AG09309 (cell line): ENCODE results near the gene KYAT1.
A peak's percentile ranks its signal among the peaks of the same experiment; 100 is the strongest.

Experiments used
- DNase-seq: peaks from one replicate; pipeline ENCODE4 v3.0.0-alpha.2; 2010; ENCODE audit warnings: low read depth
- H3K4me3 ChIP-seq: 2 replicates; pipeline ENCODE4 v1.5.1; 2011; ENCODE audit warnings: mild to moderate bottlenecking, low read depth, low read length, moderate library complexity; ENCODE audit not compliant: control insufficient read depth
- TF ChIP-seq, protein P1 (sequence below): IDR thresholded peaks from 2 replicates; pipeline ENCODE4 v1.5.1; 2011; ENCODE audit warnings: mild to moderate bottlenecking, low read depth, low read length, inconsistent platforms; ENCODE audit not compliant: insufficient read depth, control insufficient read depth; ENCODE audit errors: missing control alignments

The KYAT1 gene

DNA sequence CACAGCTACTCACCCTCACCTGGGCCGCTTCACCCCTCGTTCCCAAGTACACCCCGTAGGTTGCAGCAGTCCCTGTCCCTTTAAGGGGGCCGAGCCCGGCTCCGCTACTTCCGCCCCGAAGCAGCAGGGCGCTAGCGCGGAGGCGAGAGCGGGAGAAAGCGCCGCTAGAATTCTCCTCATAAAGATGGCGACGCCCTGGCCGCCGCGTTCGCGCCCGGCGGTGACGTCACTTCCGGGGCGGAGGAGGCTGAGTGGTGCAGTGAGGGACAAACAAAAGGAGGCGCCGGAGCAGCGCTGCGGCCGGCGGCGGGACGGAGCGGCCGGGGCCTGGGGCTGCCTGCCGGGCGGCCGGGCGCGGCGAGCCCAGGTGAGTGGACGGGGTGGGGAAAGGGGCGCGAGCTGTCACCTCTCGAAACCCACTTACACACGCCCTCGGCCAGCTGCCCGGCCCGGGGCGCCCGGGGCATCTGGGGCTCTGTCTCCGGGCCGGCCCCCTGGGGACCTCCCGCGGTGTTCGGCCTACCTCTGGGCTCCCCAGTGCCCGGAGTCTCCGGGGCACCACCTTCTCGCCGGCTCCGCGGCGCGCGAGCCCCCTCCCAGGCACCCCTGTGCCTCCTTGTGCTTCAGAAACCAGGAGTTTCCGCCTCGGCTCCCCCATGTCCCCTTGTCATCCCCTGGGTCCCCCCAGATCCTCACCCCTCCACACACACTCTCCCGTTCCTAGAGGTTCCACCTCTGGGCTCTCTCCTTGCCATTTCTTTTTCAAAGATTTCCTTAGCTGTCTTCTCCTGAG is at the start of gene KYAT1, which contains the start of gene LRRC8A:
Gene KYAT1 (minus strand): TSS at position 67 of the 793 bp plus-strand sequence. CDS start 36,545 bp downstream, outside the sequence.
Gene LRRC8A (plus strand): TSS at position 250 of the 793 bp plus-strand sequence. CDS start 25,032 bp downstream, outside the sequence.
- TF ChIP-seq, protein P1, sequence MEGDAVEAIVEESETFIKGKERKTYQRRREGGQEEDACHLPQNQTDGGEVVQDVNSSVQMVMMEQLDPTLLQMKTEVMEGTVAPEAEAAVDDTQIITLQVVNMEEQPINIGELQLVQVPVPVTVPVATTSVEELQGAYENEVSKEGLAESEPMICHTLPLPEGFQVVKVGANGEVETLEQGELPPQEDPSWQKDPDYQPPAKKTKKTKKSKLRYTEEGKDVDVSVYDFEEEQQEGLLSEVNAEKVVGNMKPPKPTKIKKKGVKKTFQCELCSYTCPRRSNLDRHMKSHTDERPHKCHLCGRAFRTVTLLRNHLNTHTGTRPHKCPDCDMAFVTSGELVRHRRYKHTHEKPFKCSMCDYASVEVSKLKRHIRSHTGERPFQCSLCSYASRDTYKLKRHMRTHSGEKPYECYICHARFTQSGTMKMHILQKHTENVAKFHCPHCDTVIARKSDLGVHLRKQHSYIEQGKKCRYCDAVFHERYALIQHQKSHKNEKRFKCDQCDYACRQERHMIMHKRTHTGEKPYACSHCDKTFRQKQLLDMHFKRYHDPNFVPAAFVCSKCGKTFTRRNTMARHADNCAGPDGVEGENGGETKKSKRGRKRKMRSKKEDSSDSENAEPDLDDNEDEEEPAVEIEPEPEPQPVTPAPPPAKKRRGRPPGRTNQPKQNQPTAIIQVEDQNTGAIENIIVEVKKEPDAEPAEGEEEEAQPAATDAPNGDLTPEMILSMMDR, result no peak
- H3K4me3 ChIP-seq, result peak within 1 kb of the TSS; percentile 64
- DNase-seq, result peak; percentile 59

DNA sequence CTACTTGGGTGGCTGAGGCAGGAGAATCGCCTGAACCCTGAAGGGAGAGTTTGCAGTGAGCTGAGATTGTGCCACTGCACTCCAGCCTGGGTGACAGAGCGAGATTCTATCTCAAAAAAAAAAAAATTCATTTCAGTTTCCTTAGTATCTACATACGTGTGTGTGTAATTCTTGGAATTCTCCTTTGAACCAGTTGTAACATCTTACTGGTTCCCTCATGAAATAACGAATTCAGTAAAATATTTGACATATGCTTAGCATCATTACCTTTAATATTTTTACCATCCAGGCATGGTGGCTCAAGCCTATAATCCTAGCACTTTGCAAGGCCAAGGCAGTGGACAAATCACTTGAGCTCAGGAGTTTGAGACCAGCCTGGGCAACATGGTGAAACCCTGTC is 47.8 kb upstream of the KYAT1 start:
- DNase-seq, result no peak
- H3K4me3 ChIP-seq, result no peak overlapping the region
- TF ChIP-seq, protein P1, result no peak

- no peak overlapping the region for H3K4me3 ChIP-seq
- TF ChIP-seq, protein P1, result no peak
- DNase-seq, result no peak
These were observed 46.9 kb upstream of the KYAT1 start for GRCh38 chr9:128928624-128929023.

DNA sequence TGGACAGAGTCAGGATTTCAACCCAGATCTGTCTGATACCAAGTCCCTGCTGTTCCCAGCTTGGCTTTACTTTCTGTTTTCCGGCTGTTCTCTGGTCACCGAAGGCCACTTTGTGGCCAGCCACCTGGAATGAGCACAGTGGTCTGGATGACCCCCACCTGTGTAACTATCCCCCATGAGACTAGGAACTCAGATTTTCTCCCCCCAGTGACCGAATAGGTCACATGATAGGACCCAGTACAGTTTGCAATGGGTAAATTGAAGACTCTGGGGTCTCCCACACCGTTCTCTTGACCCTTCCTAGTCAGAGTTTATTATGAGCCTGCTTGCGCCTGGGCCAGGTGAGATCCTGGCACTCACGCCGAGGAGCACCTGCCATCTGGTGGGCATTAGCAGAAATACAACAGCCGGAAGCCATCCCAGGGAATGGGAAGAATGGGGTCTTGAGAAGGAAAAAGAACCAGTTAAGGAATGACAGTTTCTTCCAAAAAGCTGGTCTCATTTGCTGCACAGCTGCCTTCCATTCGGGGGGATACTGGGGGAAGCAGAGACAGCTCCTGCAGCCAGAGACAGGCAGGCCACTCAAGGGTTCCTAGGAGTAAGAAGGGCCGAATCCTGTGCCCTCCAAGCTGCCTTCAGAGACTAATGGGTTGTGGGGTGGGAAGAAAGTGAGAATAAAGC is 46.1 kb upstream of the KYAT1 start:
- H3K4me3 ChIP-seq, result no peak overlapping the region
- DNase-seq, result no peak

DNA sequence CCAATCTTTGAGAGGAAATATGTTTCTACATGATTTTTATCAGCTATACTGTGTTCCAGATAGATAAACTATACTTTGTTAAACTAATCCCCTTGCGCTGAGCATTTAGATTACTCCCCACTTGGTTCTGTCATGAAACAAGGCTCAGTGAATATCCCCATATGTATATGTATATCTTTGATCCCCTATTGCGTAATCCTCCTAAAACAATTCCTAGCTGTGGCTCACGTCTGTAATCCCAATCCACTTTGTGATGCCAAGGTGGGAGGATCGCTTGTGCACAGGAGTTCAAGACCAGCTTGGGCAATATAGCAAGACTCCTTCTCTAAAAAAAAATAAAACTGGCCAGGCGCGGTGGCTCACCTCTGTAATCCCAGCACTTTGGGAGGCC is 41.7 kb upstream of the KYAT1 start:
- TF ChIP-seq, protein P1, result no peak
- no peak overlapping the region for H3K4me3 ChIP-seq
- DNase-seq, result no peak

More for the DNA sequence above, 46.1 kb upstream of the KYAT1 start:
- TF ChIP-seq, protein P1, result peak; percentile 86

- H3K4me3 ChIP-seq, result peak overlapping the region; percentile 52
- TF ChIP-seq, protein P1, result no peak
- no peak for DNase-seq
These were observed 40.4 kb upstream of the KYAT1 start for GRCh38 chr9:128921881-128922763.
